Thyroid gland (tissue), 4 donors: Measurements from ENCODE around the gene SH2D1B. TPM values are rescaled to one million over a fixed set of nuclear protein-coding genes. Genes with fewer than 3 reads are reported as not detected.

Experiments used
- DNase-seq, 2 donors: peaks; one replicate each; pipeline ENCODE4 v3.0.0-alpha.2; 2019
- H3K27ac ChIP-seq, 3 donors: fragments of 200-600 bp; sonication (generic); 1 replicate in 2 of 3; 2 replicates in 1 of 3; pipeline ENCODE4 v1.5.1; 2016 to 2019; ENCODE audit warnings: mild to moderate bottlenecking in 1 of 3, moderate library complexity in 1 of 3
- H3K27me3 ChIP-seq: fragments of 200-600 bp; sonication (generic); one replicate; pipeline ENCODE4 v1.5.1; 2019
- H3K36me3 ChIP-seq, 2 donors: fragments of 200-600 bp; sonication (generic); one replicate each; pipeline ENCODE4 v1.5.1; 2016 to 2019
- H3K4me1 ChIP-seq, 2 donors: fragments of 200-600 bp; sonication (generic); one replicate each; pipeline ENCODE4 v1.5.1; 2017 to 2019
- H3K4me3 ChIP-seq, 3 donors: fragments of 200-600 bp; sonication (generic); replicated peaks in 1 of 3; 1 replicate in 2 of 3; 2 replicates in 1 of 3; pipeline ENCODE4 v1.5.1; 2016; ENCODE audit warnings: mild to moderate bottlenecking in 1 of 3
- H3K9me3 ChIP-seq: fragments of 200-600 bp; sonication (generic); one replicate; pipeline ENCODE4 v1.5.1; 2017
- POLR2A ChIP-seq, 2 donors: fragments of 450-650 bp; IDR thresholded peaks; one replicate each; pipeline ENCODE4 v1.6.1; 2017; ENCODE audit warnings: antibody characterized with exemption in 2 of 2, mild to moderate bottlenecking in 2 of 2, moderate library complexity in 1 of 2
- WGBS, 2 donors: methylation state at CpG; one replicate each; pipeline ENCODE4 v1.1.5; 2017; 5-methylcytosine and 5-hydroxymethylcytosine counted together
- intact Hi-C: fragments of 100-400 bp; cut with DNase I; formaldehyde crosslinking; loops from one replicate; pipeline ENCODE4 v1.15.1; 2023
- total RNA-seq, 4 donors: library from RNA; depleted of rRNA; stranded (reverse); fragments of >200 nt; gene quantifications; one replicate each; pipeline ENCODE4 v1.2.3, GENCODE V29; 2016
- TF ChIP-seq, protein P1 (sequence below), 6 experiments: fragments of 200-600 bp in 3 of 6; fragments of 450-650 bp in 3 of 6; sonication (generic) in 3 of 6; IDR thresholded peaks; one replicate each; pipeline ENCODE4 v1.5.1; 2016 to 2019; ENCODE audit warnings: antibody characterized with exemption in 6 of 6, mild to moderate bottlenecking in 2 of 6, inconsistent platforms in 1 of 6, moderate library complexity in 1 of 6

SH2D1B gene
- total RNA-seq, 4 donors from 2014 or later, result not detected

DNA sequence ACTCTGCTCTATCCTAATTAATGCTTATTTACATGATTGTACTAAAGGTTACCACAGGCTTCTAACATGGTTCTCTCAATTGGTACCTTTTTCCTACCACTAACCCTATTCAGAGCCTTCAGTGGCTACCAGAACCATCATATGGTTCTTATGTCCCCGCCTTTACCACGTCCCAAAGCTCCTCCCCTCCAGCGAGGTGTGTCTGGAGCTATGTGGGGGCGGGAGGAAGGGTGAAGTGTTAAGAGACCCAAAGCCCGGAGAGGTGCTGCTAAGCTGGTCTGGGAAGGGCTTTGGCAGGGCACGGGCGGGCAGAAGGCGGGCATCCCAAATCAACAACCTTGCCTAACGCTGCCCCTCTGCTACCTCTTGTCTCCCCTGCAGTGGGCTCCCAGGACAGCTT is 45.3 kb downstream of the SH2D1B start:
- no peak overlapping the region for H3K4me3 ChIP-seq
- TF ChIP-seq, protein P1, sequence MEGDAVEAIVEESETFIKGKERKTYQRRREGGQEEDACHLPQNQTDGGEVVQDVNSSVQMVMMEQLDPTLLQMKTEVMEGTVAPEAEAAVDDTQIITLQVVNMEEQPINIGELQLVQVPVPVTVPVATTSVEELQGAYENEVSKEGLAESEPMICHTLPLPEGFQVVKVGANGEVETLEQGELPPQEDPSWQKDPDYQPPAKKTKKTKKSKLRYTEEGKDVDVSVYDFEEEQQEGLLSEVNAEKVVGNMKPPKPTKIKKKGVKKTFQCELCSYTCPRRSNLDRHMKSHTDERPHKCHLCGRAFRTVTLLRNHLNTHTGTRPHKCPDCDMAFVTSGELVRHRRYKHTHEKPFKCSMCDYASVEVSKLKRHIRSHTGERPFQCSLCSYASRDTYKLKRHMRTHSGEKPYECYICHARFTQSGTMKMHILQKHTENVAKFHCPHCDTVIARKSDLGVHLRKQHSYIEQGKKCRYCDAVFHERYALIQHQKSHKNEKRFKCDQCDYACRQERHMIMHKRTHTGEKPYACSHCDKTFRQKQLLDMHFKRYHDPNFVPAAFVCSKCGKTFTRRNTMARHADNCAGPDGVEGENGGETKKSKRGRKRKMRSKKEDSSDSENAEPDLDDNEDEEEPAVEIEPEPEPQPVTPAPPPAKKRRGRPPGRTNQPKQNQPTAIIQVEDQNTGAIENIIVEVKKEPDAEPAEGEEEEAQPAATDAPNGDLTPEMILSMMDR (IDR thresholded peaks at IDR 0.05), result no peak
- DNase-seq, result no peak
- WGBS, 2 donors, result 92 to 96% methylated on average over 9 of the region's 9 CpGs
- no peaks in the 10 kb centered on the region for H3K4me1 ChIP-seq
- no peaks in the 10 kb centered on the region for H3K36me3 ChIP-seq
- intact Hi-C loops, result no loop called here
- no peak overlapping the region for H3K27ac ChIP-seq
- H3K27me3 ChIP-seq, result no peaks in the 10 kb centered on the region
- no peaks in the 10 kb centered on the region for H3K9me3 ChIP-seq

DNA sequence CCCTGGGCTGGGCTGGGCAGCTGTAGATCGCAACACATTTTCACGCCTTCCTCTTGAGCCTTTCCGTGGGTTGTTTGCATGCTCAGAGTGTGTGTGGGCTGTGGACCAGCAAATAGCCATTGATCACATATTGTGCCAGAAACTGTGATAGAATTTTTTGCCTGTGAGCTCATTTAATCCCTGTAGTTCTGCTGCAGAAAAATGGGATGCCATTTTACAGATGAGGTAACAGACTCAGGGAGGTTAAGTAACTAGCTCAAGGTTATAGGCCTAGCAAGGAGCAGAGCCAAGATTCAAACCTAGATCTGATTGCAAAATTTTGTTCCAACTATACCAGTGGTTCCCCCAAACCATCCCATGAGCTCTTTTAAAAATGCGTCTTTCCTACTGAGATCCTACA is 45.8 kb downstream of the SH2D1B start:
- H3K4me3 ChIP-seq, result no peak overlapping the region
- no peaks in the 10 kb centered on the region for H3K9me3 ChIP-seq
- DNase-seq, result no peak
- no peak overlapping the region for H3K27ac ChIP-seq
- TF ChIP-seq, protein P1 (IDR thresholded peaks at IDR 0.05), result no peak
- TF ChIP-seq POLR2A (IDR thresholded peaks at IDR 0.05), result no peak
- 69 to 73% methylated on average over 4 of the region's 4 CpGs for WGBS, 2 donors
- intact Hi-C loops, result no loop called here
- H3K4me1 ChIP-seq, result no peaks in the 10 kb centered on the region
- H3K27me3 ChIP-seq, result no peaks in the 10 kb centered on the region
- H3K36me3 ChIP-seq, result no peaks in the 10 kb centered on the region

DNA sequence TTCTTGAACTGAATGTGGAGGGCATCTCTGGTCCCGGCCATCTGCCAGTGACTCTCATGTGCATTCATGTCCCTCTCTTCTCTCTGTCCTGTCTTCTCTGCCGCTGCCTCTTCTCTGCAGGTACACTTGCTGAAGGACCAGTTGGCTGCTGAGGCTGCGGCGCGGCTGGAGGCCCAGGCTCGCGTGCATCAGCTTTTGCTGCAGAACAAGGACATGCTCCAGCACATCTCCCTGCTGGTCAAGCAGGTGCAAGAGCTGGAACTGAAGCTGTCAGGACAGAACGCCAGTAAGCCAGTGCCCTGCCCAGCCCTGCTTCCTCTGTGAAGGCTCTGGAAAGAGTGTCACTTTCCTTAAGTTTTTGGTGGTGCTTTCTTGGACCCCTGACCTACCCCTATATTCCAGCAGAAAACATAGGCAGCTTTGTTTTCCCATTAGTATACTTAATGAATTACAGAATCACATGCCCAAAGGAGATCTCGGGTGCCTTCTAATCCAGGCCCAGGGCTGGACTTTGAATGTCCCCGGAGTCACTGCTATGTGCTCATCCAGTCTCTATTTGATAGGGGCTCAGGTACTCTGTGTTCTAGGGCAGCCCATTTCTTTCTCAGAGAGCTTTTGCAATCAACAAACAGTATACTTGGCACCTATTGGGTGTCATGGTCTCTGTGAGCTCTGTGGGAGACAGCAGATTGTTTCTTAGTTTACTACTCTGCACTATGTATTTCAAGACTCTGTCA is 46.5 kb downstream of the SH2D1B start:
- no peak overlapping the region for H3K4me3 ChIP-seq
- no peak for DNase-seq
- no peak overlapping the region for H3K27ac ChIP-seq
- 92 to 93% methylated on average over 10 of the region's 10 CpGs for WGBS, 2 donors
- H3K27me3 ChIP-seq, result no peaks in the 10 kb centered on the region
- TF ChIP-seq POLR2A (IDR thresholded peaks at IDR 0.05), result no peak
- TF ChIP-seq, protein P1 (IDR thresholded peaks at IDR 0.05), result no peak
- intact Hi-C loops, result no loop called here
- H3K9me3 ChIP-seq, result no peaks in the 10 kb centered on the region
- no peaks in the 10 kb centered on the region for H3K4me1 ChIP-seq
- no peaks in the 10 kb centered on the region for H3K36me3 ChIP-seq

DNA sequence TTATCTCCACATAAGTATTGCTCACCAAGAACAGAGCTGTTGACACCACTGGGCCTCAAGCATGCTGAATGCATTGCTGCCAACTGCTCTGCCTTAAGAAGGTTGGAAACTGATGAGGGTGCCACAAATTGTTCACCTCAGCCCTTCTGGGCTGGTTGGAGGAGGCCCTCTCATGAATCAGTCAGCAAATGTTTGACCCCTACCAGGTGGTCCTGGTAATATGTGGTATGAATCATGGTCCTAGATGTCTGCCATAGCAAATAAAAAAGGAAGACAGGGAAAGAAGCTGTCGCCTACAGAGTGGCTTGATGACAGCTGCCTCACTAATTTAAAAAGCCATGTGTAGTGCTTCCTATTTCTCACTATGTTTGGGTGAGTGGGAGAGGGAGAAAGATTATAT is 47.4 kb downstream of the SH2D1B start:
- Histone ChIP-seq H3K4me1 (no peaks in the 10 kb centered on the region), H3K27ac (no peak overlapping the region), H3K27me3 (no peaks in the 10 kb centered on the region), H3K4me3 (no peak overlapping the region), H3K9me3 (no peaks in the 10 kb centered on the region), H3K36me3 (no peaks in the 10 kb centered on the region)
- TF ChIP-seq POLR2A (IDR thresholded peaks at IDR 0.05), result no peak
- TF ChIP-seq, protein P1 (IDR thresholded peaks at IDR 0.05), result no peak
- 96 to 100% methylated on average over 1 of the region's 1 CpG for WGBS, 2 donors
- intact Hi-C loops, result no loop called here
- DNase-seq, result no peak

DNA sequence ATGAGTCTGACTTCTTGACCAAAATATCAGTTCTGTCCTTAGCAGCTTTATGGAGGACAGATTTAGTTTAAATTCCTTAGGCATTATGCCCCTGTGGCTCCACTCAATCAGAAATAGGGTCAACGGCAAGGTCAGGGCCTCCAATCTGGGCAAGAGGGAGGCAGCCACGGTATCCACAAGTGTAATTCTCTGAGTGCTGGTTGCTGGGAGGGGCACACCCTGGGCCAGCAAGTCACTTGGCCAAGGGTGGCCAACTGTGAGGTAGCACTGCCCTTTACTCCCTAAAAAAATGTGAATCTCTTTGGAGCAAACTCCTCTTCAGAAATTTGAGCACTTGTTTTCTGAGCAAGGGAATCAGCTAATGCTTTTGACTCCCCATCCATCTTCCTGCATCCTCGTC is 48.1 kb downstream of the SH2D1B start:
- no peak for TF ChIP-seq POLR2A (IDR thresholded peaks at IDR 0.05)
- TF ChIP-seq, protein P1 (IDR thresholded peaks at IDR 0.05), result no peak
- no peak overlapping the region for H3K4me3 ChIP-seq
- H3K27ac ChIP-seq, result no peak overlapping the region
- no peaks in the 10 kb centered on the region for H3K27me3 ChIP-seq
- DNase-seq, result no peak
- WGBS, 2 donors, result 82% methylated on average over 3 of the region's 3 CpGs
- no peaks in the 10 kb centered on the region for H3K4me1 ChIP-seq
- intact Hi-C loops, result no loop called here
- H3K36me3 ChIP-seq, result no peaks in the 10 kb centered on the region
- H3K9me3 ChIP-seq, result no peaks in the 10 kb centered on the region
